Measurements from ENCODE around the gene FGF18.
"Not testable (repeated sequence)": the region's sequence is repeated elsewhere in the genome, so short reads cannot be mapped to it uniquely, and the experiment has no call there.

The FGF18 gene

GRCh38 chr5:171494452-171495121, 75.1 kb downstream of the FGF18 start:
- CTCF ChIA-PET: interaction anchor here (1.2 to 1.3 kb wide), 2 partner anchors 10 to 12 kb away, joined by 3 to 7 read pairs; no protein-coding TSS in a partner anchor
- no peak for TF ChIP-seq CTCF (IDR thresholded peaks at IDR 0.05; ENCODE audit: insufficient read depth, low read length, missing control alignments)
- POLR2A ChIA-PET: no interaction called here
- DNase-seq (ENCODE audit: low read depth, low spot score): peak; percentile 10
- H3K4me3 ChIP-seq (ENCODE audit: low read depth, low read length): peak overlapping the region; percentile 20

GRCh38 chr5:171495122-171495700, 75.8 kb downstream of the FGF18 start:
- ChIA-PET CTCF (interaction anchor here (1.0 to 1.3 kb wide), 4 partner anchors 11 to 54 kb away, joined by 3 to 7 read pairs (median 4); no protein-coding TSS in a partner anchor), POLR2A (no interaction called here)
- TF ChIP-seq CTCF (IDR thresholded peaks at IDR 0.05; ENCODE audit: insufficient read depth, low read length, missing control alignments): no peak
- no peak for DNase-seq (ENCODE audit: low read depth, low spot score)
- H3K4me3 ChIP-seq (ENCODE audit: low read depth, low read length): no peak overlapping the region

- POLR2A ChIA-PET: no interaction called here
- CTCF ChIA-PET: interaction anchor here (1.0 to 1.2 kb wide), 2 partner anchors 12 to 53 kb away, joined by 3 to 6 read pairs; no protein-coding TSS in a partner anchor
- no peak for TF ChIP-seq CTCF (IDR thresholded peaks at IDR 0.05; ENCODE audit: insufficient read depth, low read length, missing control alignments)
- H3K4me3 ChIP-seq (ENCODE audit: low read depth, low read length): no peak overlapping the region
- DNase-seq (ENCODE audit: low read depth, low spot score): no peak
Measured at GRCh38 chr5:171496456-171496855, 77.0 kb downstream of the FGF18 start.

- CTCF ChIA-PET: interaction anchor here (1.2 kb wide), 1 partner anchor 14 kb away, joined by 3 read pairs; no protein-coding TSS in a partner anchor
- H3K4me3 ChIP-seq (ENCODE audit: low read depth, low read length); POLR2A ChIA-PET; DNase-seq (ENCODE audit: low read depth, low spot score): not testable (repeated sequence)
Measured at GRCh38 chr5:171497494-171497893, 78.0 kb downstream of the FGF18 start.

GRCh38 chr5:171498166-171498565, 78.7 kb downstream of the FGF18 start:
- ChIA-PET POLR2A (no interaction called here), CTCF (interaction anchor here (1.1 to 1.2 kb wide), 2 partner anchors 13 to 14 kb away, joined by 3 read pairs; no protein-coding TSS in a partner anchor)
- H3K4me3 ChIP-seq (ENCODE audit: low read depth, low read length): no peak overlapping the region
- TF ChIP-seq CTCF (IDR thresholded peaks at IDR 0.05; ENCODE audit: insufficient read depth, low read length, missing control alignments): no peak
- DNase-seq (ENCODE audit: low read depth, low spot score): no peak

- no peak overlapping the region for H3K4me3 ChIP-seq (ENCODE audit: low read depth, low read length)
- DNase-seq (ENCODE audit: low read depth, low spot score): no peak
- POLR2A ChIA-PET: no interaction called here
- CTCF ChIA-PET: no interaction called here
- no peak for TF ChIP-seq CTCF (IDR thresholded peaks at IDR 0.05; ENCODE audit: insufficient read depth, low read length, missing control alignments)
Measured at GRCh38 chr5:171499611-171500010, 80.2 kb downstream of the FGF18 start.
